GM19193 (cell line): ENCODE measurements around the gene MYPN.

Experiments used
- POLR2A ChIP-seq: IDR thresholded peaks from 4 replicates; pipeline ENCODE4 v1.6.1; 2011; ENCODE audit not compliant: insufficient read depth, insufficient read length; ENCODE audit errors: extremely low read depth

Gene MYPN

DNA sequence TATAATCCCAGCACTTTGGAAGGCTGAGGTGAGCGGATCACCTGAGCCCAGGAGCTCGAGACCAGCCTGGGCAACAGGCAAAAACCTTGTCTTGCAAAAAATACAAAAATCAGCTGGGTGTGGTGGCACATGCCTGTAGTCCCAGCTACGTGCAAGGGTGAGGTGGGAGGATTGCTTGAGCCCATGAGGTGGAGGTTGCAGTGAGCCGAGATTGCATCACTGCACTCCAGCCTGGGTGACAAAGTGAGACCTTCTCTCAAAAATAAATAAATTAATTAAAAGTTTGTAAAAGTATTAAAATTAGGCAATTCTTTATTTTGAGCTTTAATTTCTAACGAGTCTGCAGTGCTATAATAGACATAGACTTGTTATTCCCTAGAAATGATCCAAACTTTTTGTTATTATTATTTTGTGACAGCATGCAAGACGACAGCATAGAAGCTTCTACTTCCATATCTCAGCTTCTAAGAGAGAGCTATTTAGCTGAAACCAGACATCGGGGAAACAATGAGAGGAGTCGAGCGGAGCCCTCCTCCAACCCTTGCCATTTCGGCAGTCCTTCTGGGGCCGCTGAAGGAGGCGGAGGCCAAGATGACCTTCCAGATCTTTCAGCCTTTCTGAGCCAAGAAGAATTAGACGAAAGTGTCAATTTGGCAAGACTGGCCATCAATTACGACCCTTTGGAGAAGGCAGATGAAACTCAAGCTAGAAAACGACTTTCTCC, 11.9 kb downstream of the MYPN start:
- TF ChIP-seq POLR2A = no peak

DNA sequence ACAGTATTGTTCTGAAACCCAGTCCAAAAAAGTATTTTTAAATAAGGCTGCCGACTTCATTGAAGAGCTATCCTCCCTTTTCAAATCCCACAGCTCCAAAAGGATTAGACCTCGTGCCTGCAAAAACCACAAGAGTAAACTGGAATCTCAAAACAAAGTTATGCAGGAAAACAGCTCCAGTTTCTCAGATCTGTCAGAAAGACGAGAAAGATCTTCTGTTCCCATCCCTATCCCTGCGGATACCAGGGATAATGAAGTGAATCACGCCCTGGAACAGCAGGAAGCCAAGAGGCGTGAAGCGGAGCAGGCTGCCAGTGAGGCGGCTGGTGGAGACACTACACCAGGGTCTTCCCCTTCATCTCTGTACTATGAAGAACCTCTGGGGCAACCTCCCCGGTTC, 12.6 kb downstream of the MYPN start:
- no peak for TF ChIP-seq POLR2A

GRCh38 chr10:68124718-68125117, 15.4 kb downstream of the MYPN start:
- TF ChIP-seq POLR2A = no peak

GRCh38 chr10:68125772-68126171, 16.5 kb downstream of the MYPN start:
- no peak for TF ChIP-seq POLR2A

- TF ChIP-seq POLR2A = no peak
These were observed 18.7 kb downstream of the MYPN start for GRCh38 chr10:68128015-68128414.

- TF ChIP-seq POLR2A = no peak
These were observed 23.1 kb downstream of the MYPN start for GRCh38 chr10:68132391-68132790.

DNA sequence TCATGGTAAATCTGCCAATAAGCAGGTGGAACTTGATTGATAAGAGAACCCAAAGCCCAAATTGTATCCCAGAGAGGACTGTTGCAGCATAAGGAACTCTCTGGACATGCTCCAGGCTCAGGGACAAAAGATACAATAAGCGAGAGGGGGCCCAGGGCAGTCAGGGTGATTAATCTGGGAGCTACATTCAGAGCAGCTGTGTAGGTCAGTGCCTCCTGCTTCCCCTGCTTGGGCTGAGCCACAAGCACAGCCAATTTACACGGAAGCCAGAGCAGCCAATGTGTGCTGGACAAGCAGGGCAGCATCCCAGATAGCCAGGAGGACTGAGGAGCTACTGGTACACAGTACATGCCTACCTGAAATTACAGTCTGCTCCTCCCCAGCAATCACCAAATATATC, 24.2 kb downstream of the MYPN start:
- no peak for TF ChIP-seq POLR2A

GRCh38 chr10:68135362-68135761, 26.1 kb downstream of the MYPN start:
- TF ChIP-seq POLR2A = no peak

DNA sequence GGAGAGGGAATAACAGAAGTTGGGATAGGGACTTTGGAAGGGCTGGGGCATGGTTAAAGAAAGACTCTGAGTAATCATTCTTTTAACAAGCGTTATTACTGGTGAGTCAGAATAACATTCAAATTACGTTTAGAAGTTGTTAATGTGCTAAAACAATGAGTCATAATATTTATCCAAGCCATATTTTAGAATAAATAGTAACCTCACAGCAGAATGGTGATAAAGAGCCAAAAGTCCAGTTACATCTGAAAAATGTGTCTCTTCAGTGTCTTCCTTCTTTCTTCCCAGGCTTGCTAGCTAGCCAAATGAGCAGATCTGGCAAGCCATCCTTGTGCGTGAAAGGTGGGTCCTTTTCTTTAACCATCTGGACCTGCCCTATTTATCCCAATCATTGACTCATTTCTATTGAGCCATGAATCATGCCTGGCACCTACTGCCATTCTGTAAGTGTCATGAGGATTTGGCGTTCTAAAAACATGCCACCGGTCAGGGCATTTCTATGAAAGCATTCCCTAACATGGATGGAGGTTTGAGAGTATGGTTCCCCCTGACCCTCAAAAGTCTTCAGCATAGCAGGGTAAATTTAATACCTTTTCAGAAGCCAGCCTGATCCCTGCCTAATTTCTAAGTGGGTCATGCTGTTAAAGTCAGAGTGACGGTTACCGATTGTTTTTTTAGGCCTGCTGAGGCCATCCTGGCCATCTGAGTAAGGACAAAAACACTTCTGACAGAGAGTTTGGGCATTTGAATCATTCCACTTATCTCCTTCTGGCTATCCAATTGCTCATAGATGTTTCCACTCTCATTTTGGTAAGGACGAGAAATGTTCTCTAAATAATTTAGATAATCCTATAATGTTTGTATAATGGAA, 26.9 kb downstream of the MYPN start:
- no peak for TF ChIP-seq POLR2A

GRCh38 chr10:68137171-68137570, 27.9 kb downstream of the MYPN start:
- TF ChIP-seq POLR2A = no peak

DNA sequence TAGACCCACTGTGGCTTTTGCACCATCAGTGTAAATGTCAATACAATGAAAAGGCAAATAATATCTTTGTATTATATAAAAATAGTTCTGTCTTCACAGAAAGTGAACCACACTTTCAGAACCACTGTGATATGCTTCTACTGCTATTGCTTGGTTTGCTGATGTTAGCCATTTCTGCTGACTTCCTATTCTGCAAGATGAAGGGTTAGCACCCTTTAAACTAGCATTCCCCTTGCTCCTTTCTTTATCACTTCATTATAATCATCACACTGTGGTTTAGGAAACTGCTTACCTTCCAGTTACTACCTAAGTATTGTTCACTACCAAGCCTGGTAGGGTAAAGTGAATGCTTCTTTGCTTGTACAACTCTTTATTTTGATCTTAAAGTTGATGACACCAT, 29.2 kb downstream of the MYPN start:
- TF ChIP-seq POLR2A = no peak

DNA sequence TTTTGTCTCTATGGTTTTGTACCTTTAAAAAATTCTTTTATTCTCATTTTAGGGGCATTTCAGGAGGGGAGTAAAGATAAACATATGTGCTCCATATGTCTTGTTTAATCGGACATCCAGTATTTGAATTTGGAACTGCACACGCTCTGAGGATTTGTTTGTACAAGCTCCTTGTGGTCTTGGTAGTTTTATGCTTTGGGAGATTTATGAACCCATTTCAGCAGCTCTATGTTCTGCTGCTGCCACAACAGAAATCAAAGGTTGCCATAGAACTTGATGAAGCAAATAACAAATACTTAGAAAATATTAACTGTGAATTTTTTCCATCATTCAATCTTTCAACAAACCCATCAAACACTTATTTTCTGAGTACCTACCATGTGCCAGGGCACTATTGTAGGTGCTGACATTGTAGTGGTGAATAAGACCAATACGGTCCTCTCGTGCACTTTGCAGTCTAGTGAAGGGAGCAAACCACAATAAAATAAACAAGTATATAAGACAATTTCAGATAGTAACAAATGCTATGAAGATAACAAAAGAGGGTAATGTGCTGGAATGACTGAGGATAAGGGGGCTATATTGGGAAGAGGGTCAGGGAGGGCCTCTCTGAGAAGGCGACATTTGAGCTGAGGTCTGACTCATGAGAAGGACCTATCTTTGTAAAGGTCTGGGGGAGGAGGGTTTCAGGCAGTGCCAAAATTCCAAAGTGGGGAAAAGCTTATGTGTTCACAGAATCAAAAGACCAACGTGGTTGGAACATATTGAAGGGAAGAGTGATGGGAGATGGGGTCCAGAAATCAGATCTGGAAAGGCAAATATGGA, 30.4 kb downstream of the MYPN start:
- no peak for TF ChIP-seq POLR2A

GRCh38 chr10:68142761-68143160, 33.5 kb downstream of the MYPN start:
- no peak for TF ChIP-seq POLR2A

GRCh38 chr10:68144709-68145108, 35.4 kb downstream of the MYPN start:
- TF ChIP-seq POLR2A = no peak

- TF ChIP-seq POLR2A = no peak
These were observed 36.4 kb downstream of the MYPN start for GRCh38 chr10:68145705-68146104.
